NT2/D1 (cell line): ENCODE results near the gene POLN.

Source experiments
- YY1 ChIP-seq: IDR thresholded peaks from 2 replicates; pipeline ENCODE4 v1.6.1; 2011; ENCODE audit not compliant: insufficient read length, insufficient read depth
- ZNF274 ChIP-seq: IDR thresholded peaks from 2 replicates; pipeline ENCODE4 v1.6.1; 2011; ENCODE audit warnings: mild to moderate bottlenecking, low read depth, low read length

GRCh38 chr4:2081540-2081939 is 160.4 kb downstream of the POLN start:
- TF ChIP-seq YY1 (no peak), ZNF274 (no peak)
